Stomach (tissue), 9 donors: Measurements from ENCODE around the gene SP2. TPM values are rescaled to one million over a fixed set of nuclear protein-coding genes. Genes with fewer than 3 reads are reported as not detected.

Experiments used
- DNase-seq, 2 donors: peaks; one replicate each; pipeline versions ENCODE4 v3.0.0 to v3.0.0-alpha.2; 2013 to 2019
- H3K27ac ChIP-seq, 5 donors: fragments of 200-600 bp in 4 of 5; sonication (generic) in 4 of 5; one replicate each; pipeline ENCODE4 v1.5.1; 2013 to 2019; ENCODE audit warnings: mild to moderate bottlenecking in 1 of 5, moderate library complexity in 1 of 5
- H3K27me3 ChIP-seq, 3 donors: fragments of 200-600 bp; sonication (generic); one replicate each; pipeline ENCODE4 v1.5.1; 2017 to 2019; ENCODE audit warnings: mixed run types in 1 of 3
- H3K36me3 ChIP-seq, 4 donors: fragments of 200-600 bp; sonication (generic); 1 replicate in 3 of 4; 2 replicates in 1 of 4; pipeline ENCODE4 v1.5.1; 2016 to 2019
- H3K4me1 ChIP-seq, 4 donors: fragments of 200-600 bp; sonication (generic); one replicate each; pipeline ENCODE4 v1.5.1; 2016 to 2019
- H3K4me3 ChIP-seq, 4 donors: fragments of 200-600 bp; sonication (generic) in 3 of 4; one replicate each; pipeline ENCODE4 v1.5.1; 2016 to 2019; ENCODE audit warnings: mild to moderate bottlenecking in 1 of 4
- H3K9me3 ChIP-seq, 4 donors: fragments of 200-600 bp; sonication (generic); one replicate each; pipeline ENCODE4 v1.5.1; 2016 to 2019
- CTCF ChIP-seq, 7 experiments: fragments of 450-650 bp in 4 of 7; fragments of 200-600 bp in 3 of 7; sonication (generic) in 3 of 7; IDR thresholded peaks; one replicate each; pipeline ENCODE4 v1.5.1; 2016 to 2019; ENCODE audit warnings: antibody characterized with exemption in 7 of 7, control low read depth in 2 of 7, mild to moderate bottlenecking in 1 of 7
- EP300 ChIP-seq: sonication (generic); formaldehyde crosslinking; IDR thresholded peaks from one replicate; pipeline ENCODE4 v1.6.1; 2017; ENCODE audit warnings: antibody characterized with exemption
- POLR2A ChIP-seq, 4 donors: fragments of 450-650 bp; IDR thresholded peaks; one replicate each; pipeline ENCODE4 v1.6.1; 2016; ENCODE audit warnings: antibody characterized with exemption in 4 of 4, control low read depth in 2 of 4, mild to moderate bottlenecking in 1 of 4, moderate library complexity in 1 of 4
- POLR2AphosphoS5 ChIP-seq, 3 donors: sonication (generic); formaldehyde crosslinking; IDR thresholded peaks; one replicate each; pipeline ENCODE4 v1.6.1; 2016; ENCODE audit warnings: antibody characterized with exemption in 3 of 3
- WGBS, 5 donors: extraction: QIAGEN DNeasy Blood & Tissue Kit in 3 of 5; methylation state at CpG; one replicate each; pipeline versions ENCODE4 v1.1.5 to v1.1.7; 2013 to 2018; 5-methylcytosine and 5-hydroxymethylcytosine counted together
- intact Hi-C: fragments of 100-400 bp; cut with DNase I; formaldehyde crosslinking; loops from one replicate; pipeline ENCODE4 v1.15.1; 2023; ENCODE audit warnings: low total_unique reads
- polyA plus RNA-seq, 3 donors: library from polyadenylated mRNA; stranded (reverse); fragments of 200-250 nt; gene quantifications; one replicate each; pipeline ENCODE4 v1.2.3, GENCODE V29; 2013
- total RNA-seq, 5 donors: library from RNA; depleted of rRNA; stranded (reverse); fragments of >200 nt; gene quantifications; one replicate each; pipeline versions ENCODE4 v1.1.0 to v1.2.3, GENCODE V29; 2014 to 2016
- donor health status: healthy with polysubstance abuse.
- donor health status: Bipolar disorder and iron deficiency.
- donor health status: healthy.

Gene SP2
- total and polyA plus RNA-seq, 8 donors = 0.87 to 22.8 (median 6.3) TPM

GRCh38 chr17:47848198-47848513 lies 47.9 kb upstream of the SP2 start:
- intact Hi-C loops = loop anchor here (5.0 kb wide), 1 partner anchor 34 kb away; no protein-coding TSS in a partner anchor
- Histone ChIP-seq H3K36me3 (no peaks in the 10 kb centered on the region), H3K4me1 (peaks cover 27 to 46% (median 39%) of the 10 kb centered on the region in 4 donors), H3K27me3 (peaks cover 23 to 89% (median 82%) of the 10 kb centered on the region in 3 donors), H3K9me3 (no peaks in the 10 kb centered on the region), H3K27ac (no peak overlapping the region), H3K4me3 (no peak overlapping the region)
- DNase-seq = no peak
- no peak for TF ChIP-seq CTCF (IDR thresholded peaks at IDR 0.05)
- TF ChIP-seq EP300 = no peak
- TF ChIP-seq POLR2AphosphoS5 (IDR thresholded peaks at IDR 0.05) = no peak
- no peak for TF ChIP-seq POLR2A (IDR thresholded peaks at IDR 0.05)
- WGBS, 5 donors = 30 to 48% (median 35%) methylated on average over 7 to 23 of the region's 23 CpGs

- H3K27me3 ChIP-seq = peaks cover 33 to 100% (median 98%) of the 10 kb centered on the region in 3 donors
- DNase-seq = no peak
- H3K9me3 ChIP-seq = no peaks in the 10 kb centered on the region
- intact Hi-C loops = no loop called here
- TF ChIP-seq EP300 (no peak), POLR2A (IDR thresholded peaks at IDR 0.05) (no peak), POLR2AphosphoS5 (IDR thresholded peaks at IDR 0.05) (no peak), CTCF (IDR thresholded peaks at IDR 0.05) (no peak)
- no peaks in the 10 kb centered on the region for H3K36me3 ChIP-seq
- peak overlapping the region; percentile 35 to 54 (median 37) for H3K4me3 ChIP-seq
- H3K4me1 ChIP-seq = peaks cover 27 to 41% (median 35%) of the 10 kb centered on the region in 4 donors
- 22 to 45% (median 26%) methylated on average over 9 of the region's 9 CpGs for WGBS, 5 donors
- H3K27ac ChIP-seq = peak overlapping the region in 3 of 5 donors; percentile 44 to 55 (median 47)
These were observed 45.7 kb upstream of the SP2 start for GRCh38 chr17:47850373-47850691.

DNA sequence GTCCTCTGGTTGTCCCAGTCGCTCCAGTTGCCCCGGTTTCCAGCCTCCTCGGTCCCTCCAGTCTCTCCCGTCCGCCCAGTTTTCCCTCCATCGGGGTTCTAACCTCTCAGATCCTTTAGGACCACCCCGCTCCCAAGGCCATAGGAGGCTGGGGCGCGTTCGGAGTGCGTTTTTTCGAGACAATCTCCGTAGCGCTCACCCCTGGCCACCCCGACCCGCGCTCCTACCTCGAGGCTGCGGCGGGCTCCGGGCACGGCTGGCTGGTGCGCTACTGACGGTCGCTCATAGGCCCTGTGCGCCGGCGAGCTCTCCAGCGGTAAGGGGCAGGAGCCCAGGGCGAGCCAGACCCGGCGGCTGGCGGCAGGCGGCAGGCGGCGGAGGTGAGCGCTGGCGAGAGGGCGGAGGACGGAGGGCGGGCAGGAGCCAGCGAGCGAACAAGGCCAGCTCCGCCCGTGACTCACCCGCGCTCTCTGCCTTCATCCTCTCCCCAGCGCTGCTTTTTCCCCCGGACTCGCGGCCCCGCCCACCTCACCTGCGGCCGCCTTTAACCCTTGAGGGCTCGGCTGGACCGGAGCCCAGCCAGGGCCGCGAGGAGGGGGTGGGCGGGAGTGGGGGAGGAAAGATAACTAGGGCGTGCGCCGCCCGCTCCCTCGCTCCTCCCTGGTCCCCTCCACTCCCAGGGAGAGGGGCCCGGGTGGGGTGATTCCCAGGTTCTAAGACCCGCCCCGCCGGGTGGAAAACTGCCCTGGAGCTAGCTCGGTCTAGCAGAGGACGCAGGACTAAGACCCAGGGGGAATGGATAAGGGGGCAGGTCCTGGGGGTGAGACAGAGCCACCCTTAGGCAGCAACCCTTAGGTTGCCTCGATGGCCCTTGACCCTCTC lies 45.1 kb upstream of the SP2 start, which contains the start of gene SP6:
SP6 (minus strand) TSS at position 472 of the 882 bp plus-strand sequence. CDS start 2,734 bp downstream, outside the sequence.
- H3K27me3 ChIP-seq = peaks cover 36 to 100% (median 98%) of the 10 kb centered on the region in 3 donors
- intact Hi-C loops = no loop called here

DNA sequence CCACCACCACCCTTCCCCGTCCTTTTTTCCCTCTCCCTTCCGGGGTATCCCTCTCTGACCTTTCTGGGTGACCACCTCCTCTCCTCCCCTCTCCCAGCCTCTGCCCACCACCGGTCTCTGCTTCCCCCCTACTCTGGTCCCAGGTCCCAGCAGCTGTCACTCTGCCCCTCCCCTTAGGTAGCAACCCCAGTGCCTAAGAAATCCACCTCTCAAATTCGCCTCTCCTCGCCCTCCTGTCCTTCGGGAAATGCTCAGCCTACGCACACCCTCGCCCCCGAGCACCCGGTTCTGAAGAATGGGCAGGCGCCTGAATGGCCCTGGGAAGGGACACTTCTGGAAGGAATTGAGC lies 44.3 kb upstream of the SP2 start:
- Histone ChIP-seq H3K36me3 (no peaks in the 10 kb centered on the region), H3K4me1 (peaks cover 27 to 40% (median 33%) of the 10 kb centered on the region in 4 donors), H3K4me3 (peak overlapping the region in 1 of 4 donors; percentile 54), H3K9me3 (no peaks in the 10 kb centered on the region), H3K27ac (no peak overlapping the region), H3K27me3 (peaks cover 36 to 100% (median 97%) of the 10 kb centered on the region in 3 donors)
- TF ChIP-seq EP300 (no peak), POLR2AphosphoS5 (IDR thresholded peaks at IDR 0.05) (no peak), CTCF (IDR thresholded peaks at IDR 0.05) (no peak), POLR2A (IDR thresholded peaks at IDR 0.05) (no peak)
- intact Hi-C loops = no loop called here
- no peak for DNase-seq
- 20 to 34% (median 34%) methylated on average over 10 to 11 of the region's 11 CpGs for WGBS, 5 donors

More for the DNA sequence above, 45.1 kb upstream of the SP2 start, which contains the start of gene SP6:
- Histone ChIP-seq H3K36me3 (no peaks in the 10 kb centered on the region), H3K4me1 (peaks cover 27 to 41% (median 35%) of the 10 kb centered on the region in 4 donors), H3K9me3 (no peaks in the 10 kb centered on the region), H3K4me3 (peak within 1 kb of the TSS; percentile 35 to 54 (median 37)), H3K27ac (peak within 1 kb of the TSS in 3 of 5 donors; percentile 44 to 55 (median 47))
- 1 to 7% (median 3%) methylated on average over 32 to 71 of the region's 71 CpGs for WGBS, 5 donors
- DNase-seq = peak; percentile 91 to 94
- TF ChIP-seq CTCF (IDR thresholded peaks at IDR 0.05) (peak in 2 of 7 experiments; percentile 10 to 25), POLR2AphosphoS5 (IDR thresholded peaks at IDR 0.05) (peak in 2 of 3 donors; percentile 66 to 77), POLR2A (IDR thresholded peaks at IDR 0.05) (no peak), EP300 (no peak)
